ENCODE results near the gene TRMT1L.

DNA sequence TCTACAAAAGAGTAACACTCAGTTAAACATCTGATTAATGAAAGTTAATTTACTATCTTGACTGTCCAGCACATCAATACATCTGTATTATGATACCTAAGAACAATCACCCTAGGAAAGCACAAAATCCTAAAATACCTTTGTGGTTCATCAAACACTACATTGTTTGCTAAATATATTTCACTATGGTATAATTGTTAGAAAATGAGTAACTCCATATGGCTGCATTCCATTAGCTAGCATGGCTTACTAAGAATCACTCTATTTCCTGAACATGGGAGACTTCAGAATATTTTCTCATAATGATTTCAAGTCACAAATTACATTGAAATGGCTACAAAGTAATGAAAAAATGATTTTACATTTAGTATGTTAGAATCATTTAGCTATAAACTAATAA is 12.5 kb downstream of the TRMT1L start:
- TF ChIP-seq, protein P1, sequence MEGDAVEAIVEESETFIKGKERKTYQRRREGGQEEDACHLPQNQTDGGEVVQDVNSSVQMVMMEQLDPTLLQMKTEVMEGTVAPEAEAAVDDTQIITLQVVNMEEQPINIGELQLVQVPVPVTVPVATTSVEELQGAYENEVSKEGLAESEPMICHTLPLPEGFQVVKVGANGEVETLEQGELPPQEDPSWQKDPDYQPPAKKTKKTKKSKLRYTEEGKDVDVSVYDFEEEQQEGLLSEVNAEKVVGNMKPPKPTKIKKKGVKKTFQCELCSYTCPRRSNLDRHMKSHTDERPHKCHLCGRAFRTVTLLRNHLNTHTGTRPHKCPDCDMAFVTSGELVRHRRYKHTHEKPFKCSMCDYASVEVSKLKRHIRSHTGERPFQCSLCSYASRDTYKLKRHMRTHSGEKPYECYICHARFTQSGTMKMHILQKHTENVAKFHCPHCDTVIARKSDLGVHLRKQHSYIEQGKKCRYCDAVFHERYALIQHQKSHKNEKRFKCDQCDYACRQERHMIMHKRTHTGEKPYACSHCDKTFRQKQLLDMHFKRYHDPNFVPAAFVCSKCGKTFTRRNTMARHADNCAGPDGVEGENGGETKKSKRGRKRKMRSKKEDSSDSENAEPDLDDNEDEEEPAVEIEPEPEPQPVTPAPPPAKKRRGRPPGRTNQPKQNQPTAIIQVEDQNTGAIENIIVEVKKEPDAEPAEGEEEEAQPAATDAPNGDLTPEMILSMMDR (conservative IDR thresholded peaks at IDR 0.05; ENCODE audit: low read depth in 2 of 2) = no peak
- TF ChIP-seq EZH2 (IDR thresholded peaks at IDR 0.05; ENCODE audit: low read depth, unreplicated experiment) = no peak
- no peak for TF ChIP-seq JUNB (IDR thresholded peaks at IDR 0.05; ENCODE audit: unreplicated experiment)
- TF ChIP-seq POLR2AphosphoS5 (IDR thresholded peaks at IDR 0.05; ENCODE audit: low read depth) = no peak
- TF ChIP-seq ZNF331 (CRISPR knock-in tag; IDR thresholded peaks at IDR 0.05; ENCODE audit: low read depth) = no peak
- TF ChIP-seq, protein P2, sequence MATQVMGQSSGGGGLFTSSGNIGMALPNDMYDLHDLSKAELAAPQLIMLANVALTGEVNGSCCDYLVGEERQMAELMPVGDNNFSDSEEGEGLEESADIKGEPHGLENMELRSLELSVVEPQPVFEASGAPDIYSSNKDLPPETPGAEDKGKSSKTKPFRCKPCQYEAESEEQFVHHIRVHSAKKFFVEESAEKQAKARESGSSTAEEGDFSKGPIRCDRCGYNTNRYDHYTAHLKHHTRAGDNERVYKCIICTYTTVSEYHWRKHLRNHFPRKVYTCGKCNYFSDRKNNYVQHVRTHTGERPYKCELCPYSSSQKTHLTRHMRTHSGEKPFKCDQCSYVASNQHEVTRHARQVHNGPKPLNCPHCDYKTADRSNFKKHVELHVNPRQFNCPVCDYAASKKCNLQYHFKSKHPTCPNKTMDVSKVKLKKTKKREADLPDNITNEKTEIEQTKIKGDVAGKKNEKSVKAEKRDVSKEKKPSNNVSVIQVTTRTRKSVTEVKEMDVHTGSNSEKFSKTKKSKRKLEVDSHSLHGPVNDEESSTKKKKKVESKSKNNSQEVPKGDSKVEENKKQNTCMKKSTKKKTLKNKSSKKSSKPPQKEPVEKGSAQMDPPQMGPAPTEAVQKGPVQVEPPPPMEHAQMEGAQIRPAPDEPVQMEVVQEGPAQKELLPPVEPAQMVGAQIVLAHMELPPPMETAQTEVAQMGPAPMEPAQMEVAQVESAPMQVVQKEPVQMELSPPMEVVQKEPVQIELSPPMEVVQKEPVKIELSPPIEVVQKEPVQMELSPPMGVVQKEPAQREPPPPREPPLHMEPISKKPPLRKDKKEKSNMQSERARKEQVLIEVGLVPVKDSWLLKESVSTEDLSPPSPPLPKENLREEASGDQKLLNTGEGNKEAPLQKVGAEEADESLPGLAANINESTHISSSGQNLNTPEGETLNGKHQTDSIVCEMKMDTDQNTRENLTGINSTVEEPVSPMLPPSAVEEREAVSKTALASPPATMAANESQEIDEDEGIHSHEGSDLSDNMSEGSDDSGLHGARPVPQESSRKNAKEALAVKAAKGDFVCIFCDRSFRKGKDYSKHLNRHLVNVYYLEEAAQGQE (IDR thresholded peaks at IDR 0.05; ENCODE audit: unreplicated experiment) = no peak
- TF ChIP-seq EZH2phosphoT487 (IDR thresholded peaks at IDR 0.05; ENCODE audit: unreplicated experiment) = no peak
